Endothelial cell (in vitro differentiated cells): ENCODE results near the gene PRDX6. TPM values are rescaled to one million over a fixed set of nuclear protein-coding genes. Genes with fewer than 3 reads are reported as not detected.
"Not testable (repeated sequence)": the region's sequence is repeated elsewhere in the genome, so short reads cannot be mapped to it uniquely, and the experiment has no call there.

Experiments used
- DNase-seq: peaks from one replicate; pipeline ENCODE4 v3.0.0; 2021; ENCODE audit warnings: low spot score
- H3K27ac Mint-ChIP-seq: one replicate; pipeline ENCODE4 v1.8.0; 2021; ENCODE audit warnings: mixed read lengths, inconsistent platforms; ENCODE audit not compliant: unreplicated experiment
- H3K27me3 Mint-ChIP-seq: one replicate; pipeline ENCODE4 v1.8.0; 2021; ENCODE audit warnings: mild to moderate bottlenecking, moderate library complexity, mixed read lengths, inconsistent platforms; ENCODE audit not compliant: unreplicated experiment
- H3K36me3 Mint-ChIP-seq: one replicate; pipeline ENCODE4 v1.8.0; 2021; ENCODE audit warnings: mild to moderate bottlenecking, low read depth, mixed read lengths, inconsistent platforms; ENCODE audit not compliant: unreplicated experiment
- H3K4me1 Mint-ChIP-seq: one replicate; pipeline ENCODE4 v1.8.0; 2021; ENCODE audit warnings: mild to moderate bottlenecking, mixed read lengths, inconsistent platforms; ENCODE audit not compliant: unreplicated experiment
- H3K4me3 Mint-ChIP-seq: one replicate; pipeline ENCODE4 v1.8.0; 2021; ENCODE audit warnings: mild to moderate bottlenecking, mixed read lengths, inconsistent platforms; ENCODE audit not compliant: unreplicated experiment
- H3K9me3 Mint-ChIP-seq: one replicate; pipeline ENCODE4 v1.8.0; 2021; ENCODE audit warnings: mixed read lengths, inconsistent platforms; ENCODE audit not compliant: unreplicated experiment
- CTCF ChIP-seq: fragments of 200-600 bp; sonication (generic); IDR thresholded peaks from one replicate; pipeline ENCODE4 v1.5.0; 2021; ENCODE audit warnings: antibody characterized with exemption; ENCODE audit not compliant: unreplicated experiment
- total RNA-seq: library from RNA; stranded (reverse); fragmentation: NEBNext Ultra II Directional; extraction: Animal tissue kit (Norgen Biotek cat#: 25700); gene quantifications from one replicate; pipeline ENCODE4 v1.2.1, GENCODE V29; 2021; ENCODE audit not compliant: unreplicated experiment

The PRDX6 gene
- total RNA-seq, 1 donor from 2014 or later = 189 TPM

GRCh38 chr1:173489149-173489600, 12.0 kb downstream of the PRDX6 start:
- H3K4me1 Mint-ChIP-seq = peaks cover 12% of the 10 kb centered on the region
- H3K9me3 Mint-ChIP-seq = peaks cover 7% of the 10 kb centered on the region
- DNase-seq = peak; percentile 8
- H3K27ac Mint-ChIP-seq = peak overlapping the region; percentile 7
- H3K27me3 Mint-ChIP-seq = peaks cover 1% of the 10 kb centered on the region
- TF ChIP-seq CTCF = no peak
- H3K36me3 Mint-ChIP-seq = peaks cover 50% of the 10 kb centered on the region
- H3K4me3 Mint-ChIP-seq = no peak overlapping the region

- no peak overlapping the region for H3K27ac Mint-ChIP-seq
- H3K27me3 Mint-ChIP-seq = peaks cover 1% of the 10 kb centered on the region
- H3K4me3 Mint-ChIP-seq = no peak overlapping the region
- H3K36me3 Mint-ChIP-seq = peaks cover 50% of the 10 kb centered on the region
- DNase-seq = no peak
- H3K9me3 Mint-ChIP-seq = peaks cover 7% of the 10 kb centered on the region
- TF ChIP-seq CTCF = no peak
- peaks cover 12% of the 10 kb centered on the region for H3K4me1 Mint-ChIP-seq
These were observed 12.8 kb downstream of the PRDX6 start for GRCh38 chr1:173489929-173490328.

GRCh38 chr1:173491508-173491907, 14.4 kb downstream of the PRDX6 start:
- Mint-ChIP-seq H3K36me3 (peaks cover 42% of the 10 kb centered on the region), H3K9me3 (peaks cover 7% of the 10 kb centered on the region), H3K4me3 (no peak overlapping the region), H3K27me3 (peaks cover 1% of the 10 kb centered on the region), H3K27ac (no peak overlapping the region), H3K4me1 (peaks cover 12% of the 10 kb centered on the region)
- DNase-seq = no peak
- TF ChIP-seq CTCF = no peak

GRCh38 chr1:173493125-173493524, 16.0 kb downstream of the PRDX6 start:
- H3K9me3 Mint-ChIP-seq = not testable (repeated sequence)

GRCh38 chr1:173495609-173496267, 18.6 kb downstream of the PRDX6 start:
- H3K36me3 Mint-ChIP-seq = peaks cover 11% of the 10 kb centered on the region
- no peaks in the 10 kb centered on the region for H3K4me1 Mint-ChIP-seq
- peaks cover 1% of the 10 kb centered on the region for H3K27me3 Mint-ChIP-seq
- no peak overlapping the region for H3K4me3 Mint-ChIP-seq
- peaks cover 7% of the 10 kb centered on the region for H3K9me3 Mint-ChIP-seq
- DNase-seq = no peak
- no peak for TF ChIP-seq CTCF
- no peak overlapping the region for H3K27ac Mint-ChIP-seq

More at GRCh38 chr1:173493125-173493524, 16.0 kb downstream of the PRDX6 start:
- H3K4me1 Mint-ChIP-seq, H3K27ac Mint-ChIP-seq, H3K27me3 Mint-ChIP-seq, DNase-seq, H3K4me3 Mint-ChIP-seq: not testable (repeated sequence)
- H3K36me3 Mint-ChIP-seq = peaks cover 29% of the 10 kb centered on the region
